ENCODE measurements around the gene CD44. TPM values are rescaled to one million over a fixed set of nuclear protein-coding genes. Genes with fewer than 3 reads are reported as not detected.

CD44 gene
- total RNA-seq, 4 donors from 2014 or later, result 67.1 to 180 (median 84.8) TPM

- DNase-seq (ENCODE audit: low spot score in 2 of 2), result no peak
- 73 to 78% methylated on average over 2 of the region's 2 CpGs for WGBS, 2 donors
- no peak for TF ChIP-seq CTCF (IDR thresholded peaks at IDR 0.05)
- TF ChIP-seq EP300 (IDR thresholded peaks at IDR 0.05), result no peak
- TF ChIP-seq POLR2A (IDR thresholded peaks at IDR 0.05), result no peak
- no peak overlapping the region for H3K4me3 ChIP-seq
- no peaks in the 10 kb centered on the region for H3K27me3 ChIP-seq
- peak overlapping the region in 1 of 4 donors; percentile 47 for H3K27ac ChIP-seq
- H3K9me3 ChIP-seq, result peaks cover 0 to 6% (median 0%) of the 10 kb centered on the region in 4 donors
- peaks cover 0 to 28% (median 10%) of the 10 kb centered on the region in 4 donors for H3K4me1 ChIP-seq
- H3K36me3 ChIP-seq, result peaks cover 0 to 30% (median 0%) of the 10 kb centered on the region in 3 donors
These were observed 75.3 kb downstream of the CD44 start for GRCh38 chr11:35214226-35214770.

GRCh38 chr11:35214792-35215193 lies 75.8 kb downstream of the CD44 start:
- Histone ChIP-seq H3K4me3 (no peak overlapping the region), H3K27ac (peak overlapping the region in 1 of 4 donors; percentile 47), H3K27me3 (no peaks in the 10 kb centered on the region), H3K4me1 (peaks cover 0 to 28% (median 10%) of the 10 kb centered on the region in 4 donors), H3K36me3 (peaks cover 0 to 30% (median 0%) of the 10 kb centered on the region in 3 donors), H3K9me3 (peaks cover 0 to 2% (median 0%) of the 10 kb centered on the region in 4 donors)
- no peak for DNase-seq (ENCODE audit: low spot score in 2 of 2)
- TF ChIP-seq CTCF (IDR thresholded peaks at IDR 0.05), result no peak
- TF ChIP-seq POLR2A (IDR thresholded peaks at IDR 0.05), result no peak
- TF ChIP-seq EP300 (IDR thresholded peaks at IDR 0.05), result no peak
- 30 to 46% methylated on average over 1 of the region's 1 CpG for WGBS, 2 donors

- H3K27ac ChIP-seq, result no peak overlapping the region
- H3K36me3 ChIP-seq, result peaks cover 0 to 32% (median 0%) of the 10 kb centered on the region in 3 donors
These were observed 77.0 kb downstream of the CD44 start for GRCh38 chr11:35215945-35216344.

GRCh38 chr11:35216962-35217678 lies 78.1 kb downstream of the CD44 start:
- WGBS, 2 donors, result 74 to 84% methylated on average over 3 of the region's 3 CpGs
- no peak for TF ChIP-seq EP300 (IDR thresholded peaks at IDR 0.05)
- H3K27me3 ChIP-seq, result no peaks in the 10 kb centered on the region
- H3K4me3 ChIP-seq, result no peak overlapping the region
- no peak for DNase-seq (ENCODE audit: low spot score in 2 of 2)
- H3K4me1 ChIP-seq, result peaks cover 0 to 26% (median 10%) of the 10 kb centered on the region in 4 donors
- peak overlapping the region in 1 of 4 donors; percentile 63 for H3K27ac ChIP-seq
- no peaks in the 10 kb centered on the region for H3K9me3 ChIP-seq
- peaks cover 0 to 44% (median 0%) of the 10 kb centered on the region in 3 donors for H3K36me3 ChIP-seq

More at GRCh38 chr11:35215945-35216344, 77.0 kb downstream of the CD44 start:
- Histone ChIP-seq H3K4me3 (no peak overlapping the region), H3K4me1 (peaks cover 0 to 28% (median 10%) of the 10 kb centered on the region in 4 donors), H3K27me3 (no peaks in the 10 kb centered on the region), H3K9me3 (no peaks in the 10 kb centered on the region)
- TF ChIP-seq EP300 (IDR thresholded peaks at IDR 0.05) (no peak), POLR2A (IDR thresholded peaks at IDR 0.05) (no peak), CTCF (IDR thresholded peaks at IDR 0.05) (no peak)
- DNase-seq (ENCODE audit: low spot score in 2 of 2), result no peak

- peaks cover 0 to 51% (median 0%) of the 10 kb centered on the region in 3 donors for H3K36me3 ChIP-seq
- WGBS, 2 donors, result 87 to 89% methylated on average over 1 of the region's 1 CpG
- H3K4me1 ChIP-seq, result peaks cover 0 to 23% (median 10%) of the 10 kb centered on the region in 4 donors
- H3K4me3 ChIP-seq, result no peak overlapping the region
- no peaks in the 10 kb centered on the region for H3K27me3 ChIP-seq
- TF ChIP-seq CTCF (IDR thresholded peaks at IDR 0.05), result no peak
- no peak for TF ChIP-seq EP300 (IDR thresholded peaks at IDR 0.05)
- no peak for TF ChIP-seq POLR2A (IDR thresholded peaks at IDR 0.05)
- no peak for DNase-seq (ENCODE audit: low spot score in 2 of 2)
- no peaks in the 10 kb centered on the region for H3K9me3 ChIP-seq
- peak overlapping the region in 1 of 4 donors; percentile 15 for H3K27ac ChIP-seq
These were observed 80.0 kb downstream of the CD44 start for GRCh38 chr11:35218956-35219355.
